GM18873 (cell line): ENCODE data around the gene NEURL1.
"Not testable (repeated sequence)": the region's sequence is repeated elsewhere in the genome, so short reads cannot be mapped to it uniquely, and the experiment has no call there.

Source experiments
- ATAC-seq: cut with Tn5 transposase; IDR thresholded peaks from one replicate; pipeline ENCODE4 v1.9.1; 2021; ENCODE audit warnings: mild to moderate bottlenecking, moderate library complexity, moderate number of reproducible peaks; ENCODE audit not compliant: unreplicated experiment, low FRiP score

NEURL1 gene

DNA sequence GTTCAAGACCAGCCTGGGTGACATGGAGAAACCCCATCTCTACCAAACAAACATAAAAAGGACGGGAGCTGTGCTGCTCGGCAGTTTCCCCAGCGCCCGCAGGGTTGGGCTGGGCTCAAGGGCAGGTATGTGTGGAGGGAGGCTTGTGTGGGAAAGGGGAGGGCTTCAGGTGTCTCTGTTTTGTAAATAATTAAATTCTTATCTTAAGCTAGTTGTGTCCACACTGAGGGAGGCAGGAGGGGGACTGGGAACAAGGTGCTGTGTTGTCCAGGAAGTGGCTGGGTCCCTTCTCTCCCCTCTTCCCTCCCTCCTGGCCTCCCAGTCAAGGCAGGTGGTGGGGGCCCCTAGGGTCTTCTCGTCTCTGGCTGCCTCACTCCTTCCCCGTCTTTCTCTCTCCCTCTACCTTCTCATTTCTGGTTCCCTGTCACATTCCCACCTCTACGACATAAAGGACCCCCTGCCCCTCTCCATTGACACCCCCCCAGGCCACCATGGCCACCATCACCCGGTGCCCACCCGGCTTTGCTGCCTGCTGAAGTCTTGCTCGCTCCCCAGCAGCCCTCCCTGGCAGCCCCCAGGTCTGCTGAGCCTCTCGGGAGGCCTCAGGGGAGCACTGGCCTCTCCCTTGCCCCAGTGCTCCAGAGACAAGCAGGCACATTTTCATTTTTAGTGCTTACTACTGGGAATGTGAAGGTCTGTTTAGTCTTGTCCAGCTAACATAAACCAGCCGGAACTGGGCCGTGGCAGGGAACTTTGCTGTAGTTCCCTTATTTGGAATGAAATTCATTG, 19.3 kb downstream of the NEURL1 start:
- no peak for ATAC-seq

DNA sequence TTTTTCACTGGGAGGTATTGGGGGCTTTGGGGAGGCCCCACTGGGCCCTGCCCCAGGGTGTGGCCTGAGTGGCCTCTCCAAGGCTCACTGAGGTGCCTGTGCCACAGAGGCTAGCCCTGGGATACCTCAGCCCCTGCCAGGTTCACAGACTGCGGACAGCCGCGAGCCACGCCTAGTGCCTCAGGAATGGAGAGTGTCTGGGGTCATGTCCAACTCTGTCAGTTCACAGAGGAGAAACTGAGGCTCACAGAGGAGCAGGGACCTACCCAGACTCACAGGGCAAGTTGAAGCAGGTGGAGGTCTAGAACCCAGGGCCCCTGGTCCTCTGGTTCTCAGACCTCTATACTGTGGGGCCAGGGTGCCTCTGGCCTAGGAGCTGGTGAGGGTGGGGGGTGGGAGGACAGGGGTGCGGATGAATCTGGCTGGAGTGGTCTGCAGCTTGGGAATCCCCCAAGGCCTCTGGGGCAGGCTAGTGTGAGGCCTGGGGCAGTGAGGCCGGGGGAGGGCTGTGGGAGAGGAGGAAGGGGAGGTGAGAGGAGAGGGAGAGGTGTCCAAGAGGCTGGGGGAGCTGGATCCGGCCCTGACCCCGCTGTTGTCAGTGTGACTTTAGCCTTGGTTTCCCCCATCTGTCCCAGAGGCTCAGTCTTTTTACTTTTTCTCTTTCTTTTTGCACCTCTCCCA, 20.0 kb downstream of the NEURL1 start:
- ATAC-seq: no peak

GRCh38 chr10:103514244-103514643, 20.7 kb downstream of the NEURL1 start:
- ATAC-seq: no peak

- no peak for ATAC-seq
Observed at GRCh38 chr10:103517234-103518085, 24.0 kb downstream of the NEURL1 start.

DNA sequence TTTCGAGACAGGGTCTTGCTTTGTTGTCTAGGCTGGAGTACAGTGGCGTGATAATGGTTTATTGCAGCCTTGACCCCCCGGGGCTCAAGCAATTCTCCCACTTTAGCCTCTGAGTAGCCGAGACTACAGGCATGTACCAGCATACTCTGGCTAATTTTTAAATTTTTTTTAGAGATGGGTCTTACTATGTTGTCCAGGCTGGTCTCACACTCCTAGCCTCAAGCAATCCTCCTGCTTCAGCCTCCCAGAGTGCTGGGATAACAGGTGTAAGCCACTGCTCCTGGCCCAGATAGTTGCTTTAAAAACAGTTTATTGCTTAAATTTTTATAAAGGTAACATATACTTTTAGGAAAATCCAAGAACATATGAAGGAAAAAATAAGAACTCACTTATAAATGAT, 26.3 kb downstream of the NEURL1 start:
- no peak for ATAC-seq

DNA sequence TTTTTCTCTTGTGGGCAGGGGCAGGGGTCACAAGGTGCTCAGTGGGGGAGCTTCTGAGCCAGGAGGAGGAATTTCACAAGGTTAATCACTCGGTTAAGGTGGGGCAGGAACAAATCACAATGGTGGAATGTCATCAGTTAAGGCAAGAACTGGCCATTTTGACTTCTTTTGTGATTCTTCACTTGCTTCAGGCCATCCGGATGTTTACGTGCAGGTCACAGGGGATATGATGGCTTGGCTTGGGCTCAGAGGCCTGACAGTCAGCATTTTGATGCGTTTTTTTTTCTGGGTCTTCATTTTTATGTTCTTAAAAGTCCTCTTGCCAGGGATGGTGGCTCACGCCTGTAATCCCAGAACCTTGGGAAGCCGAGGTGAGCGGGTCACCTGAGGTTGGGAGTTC, 28.5 kb downstream of the NEURL1 start:
- not testable (repeated sequence) for ATAC-seq

GRCh38 chr10:103523683-103524082, 30.2 kb downstream of the NEURL1 start:
- no peak for ATAC-seq

GRCh38 chr10:103525901-103526300, 32.4 kb downstream of the NEURL1 start:
- ATAC-seq: no peak

- ATAC-seq: not testable (repeated sequence)
Observed at GRCh38 chr10:103527476-103527875, 34.0 kb downstream of the NEURL1 start.

DNA sequence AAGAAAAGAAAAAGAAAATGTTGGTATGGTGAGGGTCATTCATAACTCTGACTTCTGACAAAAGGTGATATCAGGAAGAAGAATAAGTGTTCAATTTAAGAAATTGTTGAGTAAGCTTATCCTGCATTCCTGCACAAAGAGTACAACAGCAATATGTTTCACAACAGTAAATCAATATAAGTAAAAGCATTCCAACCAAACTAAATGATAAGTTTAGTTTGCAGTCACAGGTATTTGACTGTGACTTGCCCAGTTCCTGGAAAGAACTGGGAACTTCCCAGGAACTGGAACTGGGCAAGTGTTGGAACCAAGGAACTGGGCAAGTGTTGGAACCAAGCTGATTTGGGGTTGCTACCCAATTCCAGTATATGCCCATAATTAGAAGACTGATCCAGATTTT, 35.0 kb downstream of the NEURL1 start:
- no peak for ATAC-seq

- no peak for ATAC-seq
Observed at GRCh38 chr10:103529539-103529938, 36.0 kb downstream of the NEURL1 start.

- ATAC-seq: no peak
Observed at GRCh38 chr10:103533827-103534226, 40.3 kb downstream of the NEURL1 start.

GRCh38 chr10:103534621-103535498, 41.4 kb downstream of the NEURL1 start:
- no peak for ATAC-seq

DNA sequence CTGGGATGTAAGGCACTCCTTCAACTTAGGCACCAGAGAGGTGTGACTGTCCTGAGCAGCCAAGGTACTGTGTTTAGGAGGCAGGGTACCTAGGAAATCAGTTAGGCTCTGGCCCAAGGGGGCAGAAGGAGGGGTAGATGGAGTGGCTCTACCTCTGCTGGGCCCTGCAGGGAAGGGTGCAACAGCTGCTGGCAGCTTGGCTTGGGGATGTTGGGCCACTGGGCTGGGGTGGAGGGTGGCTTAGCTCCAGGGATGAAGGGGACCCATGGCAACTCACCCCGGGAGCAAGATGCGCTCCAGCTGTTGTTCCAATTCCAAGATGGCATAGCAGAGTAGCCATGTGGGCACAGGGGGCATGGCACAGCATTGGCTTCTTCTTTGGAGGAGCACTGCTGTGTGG, 42.1 kb downstream of the NEURL1 start:
- no peak for ATAC-seq

DNA sequence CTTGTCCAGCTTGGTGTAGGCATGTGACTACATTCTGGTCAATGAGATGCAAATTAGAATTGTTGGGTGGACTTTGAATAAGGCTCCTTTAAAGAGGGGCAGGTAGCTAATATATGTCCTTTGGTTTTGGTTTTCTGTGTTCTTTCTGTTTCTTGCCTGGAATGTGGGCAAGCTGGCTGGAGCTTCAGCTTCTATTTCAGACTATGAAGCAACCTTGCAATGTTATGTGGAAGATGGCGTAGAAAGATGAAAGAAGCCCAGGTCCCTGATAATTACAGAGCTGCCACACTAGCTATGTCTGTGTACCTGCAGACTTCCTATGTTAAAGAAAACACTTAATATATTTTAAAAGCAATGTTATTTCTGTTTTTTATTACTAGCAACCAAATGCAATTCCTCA, 46.2 kb downstream of the NEURL1 start:
- ATAC-seq: no peak

DNA sequence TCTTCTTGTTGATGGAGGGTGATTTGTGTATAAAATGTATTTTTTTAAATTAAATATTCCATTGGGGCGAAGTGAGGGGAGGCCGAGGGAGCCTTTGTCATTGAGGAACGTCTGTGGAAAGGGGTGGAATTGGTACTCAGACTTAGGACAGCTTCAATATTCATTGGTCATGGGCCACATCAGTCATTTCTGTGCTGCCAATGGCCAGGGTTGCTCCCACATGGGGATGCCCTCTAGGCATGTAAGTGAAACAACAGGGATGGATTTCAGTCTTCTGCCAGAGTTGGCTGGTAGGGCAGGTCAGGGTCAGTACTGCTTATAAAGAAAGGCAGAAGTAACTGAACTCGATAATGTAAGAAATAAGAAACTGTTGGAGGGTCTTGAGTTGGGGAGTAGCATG, 47.2 kb downstream of the NEURL1 start:
- ATAC-seq: no peak

GRCh38 chr10:103541616-103542015, 48.1 kb downstream of the NEURL1 start:
- no peak for ATAC-seq

DNA sequence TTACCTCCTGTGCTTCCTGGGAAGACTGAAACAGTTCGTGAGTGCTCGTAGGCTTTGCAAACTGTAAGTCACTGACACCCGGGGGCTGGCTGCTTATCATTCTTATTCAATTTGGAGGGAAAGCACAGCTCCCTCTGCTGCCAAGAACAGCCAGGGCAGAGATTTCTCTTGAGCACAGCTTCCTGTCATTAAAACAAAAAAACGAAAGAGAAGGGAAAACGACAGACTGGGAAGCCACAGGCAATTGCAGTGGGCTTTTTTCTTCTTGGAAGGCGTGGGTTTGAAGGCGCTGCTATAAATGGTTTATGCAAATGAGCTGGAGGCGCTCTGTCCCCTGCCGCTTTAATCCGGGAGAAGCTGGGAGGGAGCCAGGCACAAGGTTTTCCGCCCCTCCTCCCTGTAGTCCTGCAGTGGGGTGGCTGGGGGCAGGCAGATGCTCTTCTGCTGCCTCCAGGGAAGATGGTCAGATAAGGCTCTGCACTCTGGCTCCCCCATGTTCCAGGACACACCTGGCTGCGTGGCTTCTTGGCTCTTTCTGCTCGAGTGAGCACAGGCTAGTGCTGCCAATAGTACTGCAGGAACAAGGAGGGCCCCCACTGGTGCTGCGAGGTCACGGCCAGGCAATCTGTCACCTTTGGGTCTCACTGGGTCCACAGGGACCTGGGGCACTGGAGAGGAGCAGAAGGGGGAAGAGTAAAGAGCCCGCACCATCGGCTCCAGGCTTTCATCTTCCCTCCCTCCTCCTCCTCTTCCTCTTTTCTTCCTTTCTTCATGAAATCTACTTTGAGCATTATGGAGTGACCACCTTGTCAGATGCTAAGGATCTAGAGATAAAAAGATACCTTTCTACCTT, 49.5 kb downstream of the NEURL1 start:
- ATAC-seq: no peak
